ENCODE measurements around the gene AVPR1A.

The AVPR1A gene

GRCh38 chr12:63098851-63099250 lies 52.1 kb downstream of the AVPR1A start:
- no peak for FAIRE-seq

DNA sequence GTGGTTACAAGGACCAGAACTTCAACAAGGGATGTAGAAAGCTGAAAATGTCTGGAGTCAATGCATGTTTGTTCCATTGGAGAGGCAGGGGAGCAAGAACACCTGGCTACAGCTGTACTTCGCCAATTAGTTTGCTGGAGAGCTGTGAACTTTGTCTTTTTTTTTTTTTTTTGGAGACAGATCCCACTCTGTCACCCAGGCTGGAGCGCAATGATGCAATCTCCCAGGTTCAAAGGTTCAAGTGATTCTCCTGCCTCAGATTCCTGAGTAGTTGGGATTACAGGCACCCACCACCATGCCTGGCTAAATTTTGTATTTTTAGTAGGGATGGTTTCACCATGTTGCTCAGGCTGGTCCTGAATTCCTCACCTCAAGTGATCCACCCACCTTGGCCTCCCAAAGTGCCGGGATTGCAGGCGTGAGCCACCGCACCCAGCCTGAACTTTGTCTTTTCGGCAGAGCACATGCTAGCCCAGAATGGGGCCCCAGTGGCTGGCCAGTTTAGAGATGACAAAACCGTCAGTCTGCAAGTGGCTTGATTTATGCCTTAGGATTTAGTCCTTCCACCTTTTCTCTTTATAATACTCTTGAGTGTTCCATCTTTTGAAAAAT lies 55.5 kb downstream of the AVPR1A start:
- FAIRE-seq (no peak), DNase-seq (ENCODE audit: insufficient read length, low spot score) (no peak)

More at GRCh38 chr12:63098851-63099250, 52.1 kb downstream of the AVPR1A start:
- no peak for DNase-seq (ENCODE audit: insufficient read length, low spot score)

DNA sequence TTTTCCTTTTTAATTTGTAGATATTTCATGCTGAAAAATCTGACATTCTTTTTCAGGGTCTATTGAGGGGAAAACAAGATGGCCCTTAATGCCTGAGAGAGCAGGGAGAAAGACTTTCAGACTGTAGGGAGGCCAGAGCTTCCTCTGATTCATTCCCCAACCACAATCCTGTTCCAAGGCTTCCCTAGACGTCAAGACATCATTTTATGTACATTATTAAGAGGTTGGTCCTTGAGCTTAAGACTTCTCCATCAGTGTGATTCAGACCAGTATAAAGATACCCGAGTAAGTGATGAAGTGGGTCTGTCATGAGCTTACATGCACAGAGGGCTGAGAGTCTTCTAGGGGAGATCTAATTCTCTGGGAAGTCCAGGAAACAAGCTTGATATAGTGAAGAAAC lies 57.3 kb downstream of the AVPR1A start:
- DNase-seq (ENCODE audit: insufficient read length, low spot score): no peak
- FAIRE-seq: no peak

DNA sequence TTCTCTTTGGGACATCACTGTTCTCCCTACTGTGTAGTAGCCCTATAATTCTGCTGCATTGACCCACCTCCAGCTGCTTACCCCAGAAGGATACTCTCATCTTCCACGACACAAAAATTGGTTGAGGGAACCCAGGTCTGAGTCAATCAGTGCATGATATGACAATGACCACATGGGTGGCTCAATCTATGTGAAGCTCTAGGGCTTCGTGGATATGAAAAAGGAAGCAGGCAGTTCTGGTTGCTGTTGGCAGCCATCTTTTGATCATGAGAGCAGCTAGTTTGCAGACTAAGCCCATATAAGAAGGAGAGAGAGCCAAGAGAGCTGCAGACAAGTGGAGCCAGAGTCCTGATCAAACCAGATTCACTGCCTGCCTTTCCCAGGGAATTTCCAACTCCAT lies 57.9 kb downstream of the AVPR1A start:
- FAIRE-seq: no peak
- no peak for DNase-seq (ENCODE audit: insufficient read length, low spot score)
